ENCODE measurements around the gene MTHFD1L.
A peak's percentile ranks its signal among the peaks of the same experiment; 100 is the strongest.

MTHFD1L gene

DNA sequence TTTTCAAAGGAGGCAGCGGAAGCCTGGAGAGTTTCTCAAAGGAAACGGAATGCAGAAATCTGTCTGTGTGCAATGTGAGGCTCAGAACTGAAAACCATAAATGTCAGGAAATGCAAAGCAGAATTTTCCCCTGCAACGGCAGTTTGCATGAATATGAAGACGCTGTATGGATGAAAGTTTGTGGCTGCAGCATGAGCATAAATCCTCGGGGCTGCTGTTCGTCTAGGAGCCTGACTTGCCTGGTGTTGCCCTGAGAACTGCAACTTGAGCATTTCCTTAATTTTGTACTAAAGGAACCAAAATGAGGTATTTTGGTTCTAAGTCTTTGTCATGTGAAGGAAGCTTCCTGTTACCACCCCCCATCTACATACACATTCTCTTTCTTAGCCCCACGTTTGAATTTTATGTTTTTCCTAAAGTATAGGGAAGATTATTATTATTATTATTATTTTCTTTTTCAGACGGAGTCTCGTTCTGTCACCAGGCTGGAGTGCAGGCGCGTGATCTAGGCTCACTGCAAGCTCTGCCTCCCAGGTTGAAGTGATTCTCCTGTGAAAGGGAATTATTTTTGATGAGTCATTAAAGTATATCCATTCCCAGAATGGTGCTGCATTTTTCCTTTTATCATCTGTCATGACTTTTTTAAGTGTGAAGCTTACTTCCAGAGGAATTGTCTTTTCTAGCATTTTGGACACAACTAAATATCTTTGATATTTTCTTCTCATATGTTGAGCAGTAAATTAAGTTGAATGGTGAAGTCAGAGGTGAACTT lies 33.1 kb downstream of the MTHFD1L start:
- no peak for DNase-seq

- DNase-seq, result no peak
These were observed 33.7 kb downstream of the MTHFD1L start for GRCh38 chr6:150899231-150899630.

- no peak for DNase-seq
These were observed 34.5 kb downstream of the MTHFD1L start for GRCh38 chr6:150900049-150900448.

GRCh38 chr6:150902142-150902776 lies 36.8 kb downstream of the MTHFD1L start:
- DNase-seq, result no peak

DNA sequence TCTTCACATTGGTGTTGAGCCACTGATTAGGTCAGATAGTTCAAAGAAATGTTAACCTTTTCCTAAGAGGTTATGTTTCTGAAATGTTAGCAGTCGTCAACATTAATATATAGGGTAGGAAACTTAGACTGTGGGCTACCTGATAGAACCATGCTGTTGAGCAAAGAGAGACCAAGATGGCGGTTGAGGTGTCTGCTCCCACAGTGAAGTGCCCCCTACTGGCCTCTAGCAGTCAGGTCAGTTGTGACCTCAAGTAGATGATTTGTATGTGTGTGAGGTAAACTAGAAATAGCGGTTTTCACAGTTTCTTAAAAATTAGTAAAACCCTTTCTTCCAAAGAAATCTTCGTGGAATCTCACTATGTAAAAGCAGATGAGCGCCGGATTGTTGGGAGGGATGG lies 40.3 kb downstream of the MTHFD1L start:
- DNase-seq, result no peak

DNA sequence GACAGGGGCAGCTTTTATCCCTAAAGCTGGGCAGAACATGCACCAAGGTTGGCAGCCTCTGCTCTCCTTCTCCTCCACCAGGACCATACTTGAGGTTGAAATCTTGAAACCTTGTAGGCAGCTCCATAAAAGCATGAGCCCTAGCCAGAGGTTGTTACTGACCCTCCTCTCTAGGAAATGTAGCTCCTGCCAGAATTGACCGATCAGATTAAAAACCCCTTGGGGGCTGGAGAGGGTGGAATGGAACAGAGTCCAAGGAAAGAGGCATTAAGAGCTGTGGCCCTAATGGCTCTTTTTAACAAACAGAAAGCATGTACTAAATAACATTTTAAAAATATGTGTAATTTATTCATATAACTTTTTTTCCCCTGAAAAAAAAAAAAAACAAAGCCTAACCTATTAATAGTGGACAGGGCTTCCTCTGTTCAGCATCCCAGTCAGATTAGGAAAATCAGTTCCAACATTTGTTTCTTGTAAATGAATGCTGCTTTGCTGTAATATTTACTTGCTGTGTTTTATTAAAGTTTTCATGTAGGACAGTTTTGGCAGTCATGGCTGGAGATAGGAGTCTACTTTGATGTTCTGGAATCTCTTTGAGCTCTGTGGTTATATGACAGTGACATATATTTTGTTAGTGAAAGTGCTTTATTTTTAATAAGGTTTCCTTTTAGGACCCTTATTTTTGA lies 41.3 kb downstream of the MTHFD1L start:
- no peak for DNase-seq

DNA sequence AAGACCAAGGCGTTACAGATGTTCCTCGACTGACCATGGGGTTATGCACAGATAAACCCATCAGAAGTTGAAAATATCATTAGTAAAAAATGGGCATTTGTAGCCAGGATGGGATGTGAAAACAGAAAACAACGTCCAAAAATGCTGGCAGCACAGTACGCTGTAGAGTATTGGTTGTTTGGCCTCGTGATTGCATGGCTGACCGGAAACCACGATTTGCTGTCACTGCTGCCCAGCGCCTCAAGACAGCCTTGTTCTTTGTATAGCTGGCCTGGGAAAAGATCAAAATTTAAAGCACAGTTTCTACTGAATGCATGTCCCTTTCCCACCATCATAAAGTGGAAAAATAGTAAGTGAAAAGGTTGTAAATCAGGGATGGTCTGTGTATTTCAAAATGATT lies 41.9 kb downstream of the MTHFD1L start:
- peak in 5 of 14 donors; percentile 1 to 14 (median 10) for DNase-seq

DNA sequence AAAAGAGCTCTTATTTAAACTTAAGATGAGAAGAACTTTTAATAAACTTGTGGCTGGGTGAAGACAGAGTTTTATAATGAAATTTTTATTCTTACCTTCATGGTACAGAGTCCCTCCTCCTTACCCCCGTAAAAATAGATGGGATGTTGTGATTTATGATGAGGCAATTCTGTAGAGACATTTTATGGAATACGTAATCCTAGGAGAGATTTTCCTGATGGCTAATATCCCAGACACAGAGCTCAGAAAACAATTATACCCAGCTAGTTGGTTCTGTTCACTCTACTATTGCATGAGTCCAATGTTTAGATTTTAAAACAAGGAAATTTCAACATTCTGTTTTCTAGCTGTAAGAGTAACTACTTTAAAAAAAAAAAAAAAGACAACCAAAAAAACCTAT lies 43.4 kb downstream of the MTHFD1L start:
- DNase-seq, result no peak

DNA sequence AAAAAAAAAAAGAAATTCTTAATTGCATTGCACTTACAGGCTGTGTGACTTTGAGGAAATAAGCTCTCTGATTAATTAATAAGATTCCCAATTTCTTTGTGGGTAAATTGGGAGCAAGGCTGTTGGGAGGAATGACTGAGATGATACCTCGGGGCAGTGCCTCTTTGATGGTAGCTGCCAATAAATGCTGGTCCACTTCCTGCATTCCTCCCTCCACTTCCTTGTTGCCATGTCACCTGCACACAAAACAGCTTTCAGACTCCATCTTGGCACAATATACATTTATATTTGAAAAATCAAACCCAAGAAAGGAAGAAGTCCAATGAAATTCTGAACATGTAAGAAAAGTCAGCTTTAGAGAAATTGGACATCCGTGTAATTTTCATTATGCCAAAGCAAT lies 45.1 kb downstream of the MTHFD1L start:
- DNase-seq, result no peak

GRCh38 chr6:150914372-150914771 lies 48.9 kb downstream of the MTHFD1L start:
- DNase-seq, result no peak

DNA sequence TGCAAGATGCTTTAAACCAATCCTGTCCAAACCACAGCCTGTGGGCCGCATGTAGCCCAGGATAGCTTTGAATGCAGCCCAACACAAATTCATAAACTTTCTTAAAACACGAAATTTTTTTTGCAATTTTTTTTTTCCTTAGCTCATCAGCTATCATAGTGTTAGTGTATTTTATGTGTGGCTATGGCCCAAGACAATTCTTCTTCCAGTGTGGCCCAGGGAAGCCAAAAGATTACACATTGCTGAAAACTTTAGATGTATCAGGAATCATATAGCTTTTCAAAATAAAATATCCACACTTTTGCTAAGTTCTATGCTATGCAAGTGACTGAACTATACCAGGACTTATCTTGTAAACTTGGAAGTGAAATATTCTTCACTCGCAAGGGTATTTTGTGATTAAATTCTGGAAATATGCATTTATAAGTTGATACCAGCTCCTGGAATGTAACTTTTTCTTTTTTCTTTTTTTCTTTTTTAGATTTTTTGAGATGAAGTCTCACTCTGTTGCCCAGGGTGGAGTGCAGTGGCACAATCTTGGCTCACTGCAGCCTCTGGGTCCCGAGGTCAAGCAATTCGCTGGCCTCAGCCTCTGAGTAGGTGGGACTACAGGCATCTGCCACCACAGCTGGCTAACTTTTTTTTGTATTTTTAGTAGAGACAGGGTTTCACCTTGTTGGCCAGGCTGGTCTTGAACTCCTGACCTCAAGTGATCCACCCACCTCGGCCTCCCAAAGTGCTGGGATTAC lies 49.8 kb downstream of the MTHFD1L start:
- no peak for DNase-seq

DNA sequence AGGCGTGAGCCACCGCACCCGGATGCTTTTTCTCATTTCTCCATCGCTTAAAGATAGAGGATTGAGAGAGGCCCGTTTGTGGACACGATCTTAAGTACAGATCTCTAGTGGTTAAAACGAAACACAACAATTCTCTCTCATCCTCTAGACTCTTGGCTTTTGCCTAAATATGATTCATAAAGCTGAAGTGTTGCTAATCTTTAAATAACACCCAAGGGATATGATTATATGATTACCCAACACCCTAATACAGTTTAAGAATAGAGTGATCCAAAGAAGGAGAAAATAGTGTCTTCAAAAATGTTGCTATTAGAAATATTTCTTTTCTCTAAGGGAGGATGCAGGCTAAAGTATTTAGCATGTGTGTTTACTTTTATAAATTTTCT lies 50.4 kb downstream of the MTHFD1L start:
- no peak for DNase-seq

DNA sequence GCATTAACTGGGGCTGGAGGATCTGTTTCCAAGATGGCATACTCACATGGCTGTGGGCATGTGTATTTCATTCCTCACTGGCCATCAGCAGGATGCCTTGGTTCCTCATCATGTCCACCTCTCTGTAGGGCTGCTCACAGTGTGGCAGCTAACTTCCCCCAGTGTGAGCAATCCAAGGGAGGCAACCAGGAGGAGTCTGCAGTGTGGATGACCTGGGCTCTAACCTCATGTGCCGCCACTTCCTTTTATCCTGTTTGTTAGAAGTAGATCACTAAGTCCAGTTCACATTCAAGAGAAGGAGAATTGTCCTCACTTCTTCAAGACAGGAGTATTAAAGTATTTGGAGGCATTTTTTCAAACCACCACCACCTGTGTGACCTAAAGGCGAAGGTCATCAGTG lies 54.4 kb downstream of the MTHFD1L start:
- DNase-seq, result no peak

DNA sequence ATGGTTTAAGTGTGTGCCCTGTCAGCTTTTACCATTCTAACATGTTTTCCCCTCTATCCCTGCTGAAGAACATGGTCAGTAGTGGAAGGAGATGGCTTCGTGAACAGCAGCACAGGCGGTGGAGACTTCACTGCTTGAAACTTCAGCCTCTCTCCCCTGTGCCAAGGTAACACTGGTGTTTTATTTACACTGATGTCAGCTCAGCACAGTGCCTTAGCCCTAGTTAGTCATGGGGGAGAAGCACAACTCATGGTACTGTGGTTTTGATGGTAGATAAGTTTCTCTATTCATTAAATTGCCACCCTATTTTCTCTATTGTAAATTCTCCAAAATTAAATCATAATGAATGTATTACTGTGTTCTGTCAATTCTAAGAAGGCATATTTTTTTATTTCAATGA lies 56.6 kb downstream of the MTHFD1L start:
- DNase-seq, result no peak

DNA sequence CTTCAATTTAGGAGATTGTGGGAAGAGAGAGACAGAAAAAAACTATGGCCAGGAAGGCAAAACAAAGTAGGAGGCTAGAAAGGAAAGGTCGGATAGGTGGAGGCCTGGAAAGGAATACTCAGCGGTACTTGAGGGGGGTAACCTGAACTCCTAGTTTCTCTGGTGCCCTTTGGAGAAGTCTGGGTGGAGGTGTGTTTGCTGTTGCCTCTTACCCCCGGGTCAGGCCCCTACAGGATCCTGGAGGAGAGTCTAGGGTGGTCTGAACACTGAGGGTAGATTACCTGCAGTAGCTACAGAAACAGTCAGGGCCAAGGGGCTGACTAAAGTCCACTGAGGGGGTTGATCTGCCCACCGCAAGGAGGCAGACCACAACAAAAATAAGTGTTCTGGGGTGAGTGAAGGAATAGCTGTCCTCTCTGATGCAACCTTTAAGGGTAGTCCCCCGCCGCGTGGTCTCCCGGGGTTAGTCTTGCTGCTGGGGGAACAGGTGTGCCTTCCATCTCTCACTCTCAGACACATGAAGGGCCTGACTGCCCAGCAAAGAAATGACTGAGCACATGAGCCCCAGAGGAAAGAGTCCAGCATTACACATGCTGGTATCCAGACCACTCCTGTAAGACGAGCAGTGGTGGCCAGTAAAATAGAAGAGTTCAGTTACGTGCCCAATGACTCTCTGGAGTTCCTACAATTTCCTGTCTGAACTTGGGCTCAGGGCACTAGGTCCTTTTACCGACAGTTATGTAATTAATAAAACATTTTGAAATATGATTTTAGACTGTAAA lies 59.5 kb downstream of the MTHFD1L start:
- DNase-seq, result no peak

GRCh38 chr6:150925590-150925928 lies 60.1 kb downstream of the MTHFD1L start:
- no peak for DNase-seq

GRCh38 chr6:150925976-150926375 lies 60.5 kb downstream of the MTHFD1L start:
- no peak for DNase-seq

DNA sequence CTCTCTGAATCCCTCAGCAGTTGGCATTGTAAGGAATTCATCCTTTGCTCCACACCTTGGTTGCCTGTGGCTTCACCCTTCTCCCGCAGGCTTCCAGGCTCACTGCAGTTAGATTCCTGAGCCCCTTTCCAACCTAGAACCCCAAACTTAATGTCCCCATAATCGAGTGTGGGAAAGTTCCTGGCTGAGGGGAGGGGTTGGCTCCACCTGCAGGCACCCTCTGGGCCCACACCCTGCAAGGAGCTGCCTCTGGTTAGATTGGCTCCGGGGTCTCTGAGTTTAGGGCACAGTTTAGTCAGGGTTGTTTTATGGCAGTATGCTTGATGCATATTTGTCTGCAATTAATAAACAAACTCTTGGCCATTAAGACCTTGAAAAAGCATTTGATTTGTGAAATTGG lies 63.4 kb downstream of the MTHFD1L start:
- DNase-seq, result no peak

GRCh38 chr6:150929416-150929815 lies 63.9 kb downstream of the MTHFD1L start:
- DNase-seq, result peak in 1 of 14 donors; percentile 11

GRCh38 chr6:150930841-150931240 lies 65.3 kb downstream of the MTHFD1L start:
- no peak for DNase-seq

DNA sequence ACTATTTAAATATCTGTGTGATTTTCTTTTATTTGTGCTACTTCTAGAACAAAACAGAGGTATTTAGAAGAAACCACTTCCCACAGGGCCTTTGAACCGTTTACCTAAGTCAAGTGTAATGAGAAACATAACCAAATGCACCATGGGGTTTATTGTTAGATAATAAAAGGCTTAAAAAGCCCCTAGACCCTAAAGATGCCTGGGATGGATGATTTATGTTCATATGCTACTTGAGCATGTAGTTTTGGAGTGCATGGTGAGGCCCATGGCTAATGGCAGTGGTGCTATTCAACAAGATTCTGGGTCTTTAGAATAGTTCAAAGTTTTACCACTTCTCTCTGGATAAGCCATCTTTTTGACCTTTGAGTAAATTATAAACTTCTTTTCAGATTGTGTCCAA lies 65.9 kb downstream of the MTHFD1L start:
- no peak for DNase-seq

DNA sequence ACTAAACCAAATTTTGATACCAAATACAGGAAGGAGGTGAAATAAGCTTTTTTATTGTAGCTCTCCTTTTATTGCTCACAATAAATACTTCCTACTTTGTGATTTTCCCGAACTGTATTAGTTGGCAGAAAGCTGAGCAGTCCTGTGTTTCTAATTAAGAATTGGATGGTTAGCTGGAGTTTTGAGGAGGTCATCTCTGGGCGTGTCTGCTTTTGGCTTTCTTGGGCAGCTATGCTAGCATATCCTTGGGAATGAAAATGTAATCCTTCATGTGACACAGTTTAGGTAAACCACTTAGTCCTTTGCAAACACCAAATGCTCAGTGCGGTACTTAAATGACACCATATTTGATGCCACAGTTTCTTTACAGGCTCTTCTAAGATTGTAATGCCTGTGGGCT lies 67.5 kb downstream of the MTHFD1L start:
- DNase-seq, result no peak
